Measurements from ENCODE around the gene PWWP2A.

The PWWP2A gene

GRCh38 chr5:160129841-160130240 is 10.6 kb upstream of the PWWP2A start:
- DNase-seq (ENCODE audit: low read depth): peak; percentile 14
- TF ChIP-seq CTCF (conservative IDR thresholded peaks at IDR 0.05; ENCODE audit: low read depth, low read length): no peak
- no peak overlapping the region for H3K4me3 ChIP-seq (ENCODE audit: low read depth, low read length)

- TF ChIP-seq CTCF (conservative IDR thresholded peaks at IDR 0.05; ENCODE audit: low read depth, low read length): no peak
- no peak overlapping the region for H3K4me3 ChIP-seq (ENCODE audit: low read depth, low read length)
- DNase-seq (ENCODE audit: low read depth): no peak
Measured at GRCh38 chr5:160128632-160129031, 9.4 kb upstream of the PWWP2A start.

- DNase-seq (ENCODE audit: low read depth): no peak
- TF ChIP-seq CTCF (conservative IDR thresholded peaks at IDR 0.05; ENCODE audit: low read depth, low read length): peak; percentile 42
- no peak overlapping the region for H3K4me3 ChIP-seq (ENCODE audit: low read depth, low read length)
Measured at GRCh38 chr5:160119905-160120266, 636 bp upstream of the PWWP2A start.

- TF ChIP-seq CTCF (conservative IDR thresholded peaks at IDR 0.05; ENCODE audit: low read depth, low read length): no peak
- DNase-seq (ENCODE audit: low read depth): no peak
- H3K4me3 ChIP-seq (ENCODE audit: low read depth, low read length): peak overlapping the region; percentile 88
Measured at GRCh38 chr5:160118349-160119141, 705 bp downstream of the PWWP2A start.

- TF ChIP-seq CTCF (conservative IDR thresholded peaks at IDR 0.05; ENCODE audit: low read depth, low read length): no peak
- no peak for DNase-seq (ENCODE audit: low read depth)
- H3K4me3 ChIP-seq (ENCODE audit: low read depth, low read length): no peak overlapping the region
Measured at GRCh38 chr5:160116991-160117390, 2.3 kb downstream of the PWWP2A start.

GRCh38 chr5:160108124-160108523 is 11.1 kb downstream of the PWWP2A start:
- no peak for TF ChIP-seq CTCF (conservative IDR thresholded peaks at IDR 0.05; ENCODE audit: low read depth, low read length)
- H3K4me3 ChIP-seq (ENCODE audit: low read depth, low read length): no peak overlapping the region
- no peak for DNase-seq (ENCODE audit: low read depth)
